ENCODE results near the gene CCDC93.

The CCDC93 gene

GRCh38 chr2:117879003-117879402 lies 134.9 kb downstream of the CCDC93 start:
- FAIRE-seq = no peak

GRCh38 chr2:117875786-117876185 lies 138.1 kb downstream of the CCDC93 start:
- FAIRE-seq = no peak

Data from G401.6 (cell line).